Measurements from ENCODE around the gene SVBP. TPM values are rescaled to one million over a fixed set of nuclear protein-coding genes. Genes with fewer than 3 reads are reported as not detected.

The SVBP gene
- total RNA-seq, 2 experiments from 2014 or later, result 18.9 to 23.1 TPM

- POLR2A ChIA-PET, result no interaction called here
- no peak for DNase-seq (ENCODE audit: low spot score)
- Histone ChIP-seq H3K27ac (ENCODE audit: low read depth, low read length, poor library complexity, severe bottlenecking) (no peak overlapping the region), H2AFZ (ENCODE audit: low read length) (no peak overlapping the region), H3K36me3 (ENCODE audit: insufficient read depth, low read length) (peaks cover 79% of the 10 kb centered on the region), H3K79me2 (ENCODE audit: insufficient read depth, low read depth, low read length) (peaks cover 14% of the 10 kb centered on the region), H3K9me2 (ENCODE audit: insufficient read depth, low read length) (no peaks in the 10 kb centered on the region), H3K4me1 (ENCODE audit: insufficient read depth, low read length, poor library complexity, severe bottlenecking) (no peaks in the 10 kb centered on the region), H4K20me1 (ENCODE audit: insufficient read depth, low read length) (no peaks in the 10 kb centered on the region), H3K4me3 (ENCODE audit: low read depth, low read length, poor library complexity, severe bottlenecking) (no peak overlapping the region), H3K4me2 (ENCODE audit: low read length) (no peak overlapping the region), H3K9me3 (ENCODE audit: low read length) (no peaks in the 10 kb centered on the region)
- BruUV-seq (replicated peaks), result no TSS peak
- TF ChIP-seq EZH2phosphoT487 (IDR thresholded peaks at IDR 0.05; ENCODE audit: borderline replicate concordance, low read depth, low read length) (no peak), CTCF (conservative IDR thresholded peaks at IDR 0.05; ENCODE audit: low read length) (no peak)
- CTCF ChIA-PET (ENCODE audit: unreplicated experiment), result no interaction called here
- intact Hi-C loops (cut with micrococcal nuclease; ENCODE audit: unreplicated experiment), result no loop called here
These were observed 42.2 kb downstream of the SVBP start for GRCh38 chr1:42774928-42775526.

- Histone ChIP-seq H3K9me3 (ENCODE audit: low read length) (no peaks in the 10 kb centered on the region), H3K36me3 (ENCODE audit: insufficient read depth, low read length) (peaks cover 71% of the 10 kb centered on the region), H2AFZ (ENCODE audit: low read length) (no peak overlapping the region), H3K4me1 (ENCODE audit: insufficient read depth, low read length, poor library complexity, severe bottlenecking) (peaks cover 3% of the 10 kb centered on the region), H3K79me2 (ENCODE audit: insufficient read depth, low read depth, low read length) (peaks cover 22% of the 10 kb centered on the region), H3K4me2 (ENCODE audit: low read length) (no peak overlapping the region), H3K4me3 (ENCODE audit: low read depth, low read length, poor library complexity, severe bottlenecking) (no peak overlapping the region), H3K9me2 (ENCODE audit: insufficient read depth, low read length) (no peaks in the 10 kb centered on the region), H4K20me1 (ENCODE audit: insufficient read depth, low read length) (no peaks in the 10 kb centered on the region), H3K27ac (ENCODE audit: low read depth, low read length, poor library complexity, severe bottlenecking) (no peak overlapping the region)
- BruUV-seq (replicated peaks), result no TSS peak
- POLR2A ChIA-PET, result no interaction called here
- intact Hi-C loops (cut with micrococcal nuclease; ENCODE audit: unreplicated experiment), result no loop called here
- TF ChIP-seq EZH2phosphoT487 (IDR thresholded peaks at IDR 0.05; ENCODE audit: borderline replicate concordance, low read depth, low read length) (no peak), CTCF (conservative IDR thresholded peaks at IDR 0.05; ENCODE audit: low read length) (no peak)
- CTCF ChIA-PET (ENCODE audit: unreplicated experiment), result no interaction called here
- no peak for DNase-seq (ENCODE audit: low spot score)
These were observed 43.8 kb downstream of the SVBP start for GRCh38 chr1:42773420-42773819.

GRCh38 chr1:42769811-42770210 lies 47.4 kb downstream of the SVBP start:
- ChIA-PET POLR2A (interaction anchor here (0.7 to 1.8 kb wide), 2 partner anchors 14 to 187 kb away, joined by 5 to 6 read pairs; no protein-coding TSS in a partner anchor), CTCF (ENCODE audit: unreplicated experiment) (no interaction called here)
- TF ChIP-seq CTCF (conservative IDR thresholded peaks at IDR 0.05; ENCODE audit: low read length) (no peak), EZH2phosphoT487 (IDR thresholded peaks at IDR 0.05; ENCODE audit: borderline replicate concordance, low read depth, low read length) (no peak)
- H3K36me3 ChIP-seq (ENCODE audit: insufficient read depth, low read length), result peaks cover 37% of the 10 kb centered on the region
- peaks cover 20% of the 10 kb centered on the region for H3K4me1 ChIP-seq (ENCODE audit: insufficient read depth, low read length, poor library complexity, severe bottlenecking)
- H3K9me2 ChIP-seq (ENCODE audit: insufficient read depth, low read length), result no peaks in the 10 kb centered on the region
- peaks cover 10% of the 10 kb centered on the region for H4K20me1 ChIP-seq (ENCODE audit: insufficient read depth, low read length)
- no peak overlapping the region for H3K4me2 ChIP-seq (ENCODE audit: low read length)
- no TSS peak for BruUV-seq (replicated peaks)
- H2AFZ ChIP-seq (ENCODE audit: low read length), result no peak overlapping the region
- H3K4me3 ChIP-seq (ENCODE audit: low read depth, low read length, poor library complexity, severe bottlenecking), result no peak overlapping the region
- H3K9me3 ChIP-seq (ENCODE audit: low read length), result no peaks in the 10 kb centered on the region
- no peak overlapping the region for H3K27ac ChIP-seq (ENCODE audit: low read depth, low read length, poor library complexity, severe bottlenecking)
- H3K79me2 ChIP-seq (ENCODE audit: insufficient read depth, low read depth, low read length), result peaks cover 47% of the 10 kb centered on the region
- intact Hi-C loops (cut with micrococcal nuclease; ENCODE audit: unreplicated experiment), result loop anchor here (5.0 to 10.0 kb wide), 2 partner anchors 187 to 435 kb away; partner anchors contain the start of genes FOXJ3 and SLC2A1
- no peak for DNase-seq (ENCODE audit: low spot score)
